ENCODE measurements around the gene TFCP2L1.
"Not testable (repeated sequence)": the region's sequence is repeated elsewhere in the genome, so short reads cannot be mapped to it uniquely, and the experiment has no call there.

TFCP2L1 gene

GRCh38 chr2:121295911-121296650, 11.1 kb upstream of the TFCP2L1 start:
- DNase-seq (ENCODE audit: low spot score): no peak

DNA sequence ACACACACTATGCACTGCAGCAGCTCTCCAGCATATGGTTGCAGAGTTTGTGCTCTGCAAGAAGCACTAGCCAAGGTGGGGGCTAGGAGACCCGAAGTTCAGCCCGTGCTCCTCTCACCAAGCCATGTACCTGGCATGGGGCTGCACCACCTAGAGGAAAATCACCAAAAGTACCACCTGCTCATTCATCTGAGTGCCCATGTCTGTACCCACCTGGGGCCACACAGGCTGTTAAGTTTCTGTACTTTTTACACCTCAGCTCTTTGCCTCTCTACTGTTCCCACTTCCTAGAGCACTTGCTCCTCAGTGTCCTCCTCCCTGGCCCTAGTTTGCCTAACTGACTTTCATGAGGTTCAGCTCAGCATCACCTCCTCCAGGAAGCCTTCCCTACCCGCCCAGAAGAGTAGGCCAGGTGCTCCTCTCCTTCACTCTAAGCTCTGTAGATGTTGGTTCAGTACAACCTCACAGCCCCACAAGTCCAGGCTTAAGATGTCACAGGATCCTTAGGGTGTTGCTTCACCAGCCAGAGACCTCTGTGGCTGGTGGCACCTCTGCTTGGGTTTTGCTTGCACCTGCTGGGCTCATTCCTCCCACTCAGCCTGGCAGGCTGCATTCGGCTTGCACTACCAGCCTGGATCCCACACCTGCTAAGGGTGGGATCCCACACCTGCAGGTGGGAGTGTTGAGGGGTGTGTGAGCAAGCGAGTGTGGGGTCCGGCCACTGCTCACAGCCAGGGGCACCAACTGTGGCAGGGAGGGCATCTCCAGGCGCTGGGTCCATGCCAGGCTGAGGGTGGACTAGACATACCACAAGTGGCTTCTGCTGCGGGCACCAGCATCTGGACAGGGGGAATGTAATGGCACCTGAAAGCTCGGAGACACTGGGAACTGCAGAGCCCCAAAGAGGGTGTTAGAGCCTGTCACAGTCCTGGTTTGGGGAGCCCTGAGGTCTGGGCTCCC, 10.2 kb upstream of the TFCP2L1 start:
- DNase-seq (ENCODE audit: low spot score): no peak

- no peak for DNase-seq (ENCODE audit: low spot score)
These were observed 8.7 kb upstream of the TFCP2L1 start for GRCh38 chr2:121293450-121294325.

GRCh38 chr2:121291251-121291580, 6.2 kb upstream of the TFCP2L1 start:
- DNase-seq (ENCODE audit: low spot score): no peak

- DNase-seq (ENCODE audit: low spot score): no peak
These were observed 4.3 kb upstream of the TFCP2L1 start for GRCh38 chr2:121289271-121289670.

GRCh38 chr2:121288454-121289231, 3.6 kb upstream of the TFCP2L1 start:
- DNase-seq (ENCODE audit: low spot score): no peak

GRCh38 chr2:121287956-121288355, 3.0 kb upstream of the TFCP2L1 start:
- DNase-seq (ENCODE audit: low spot score): no peak

GRCh38 chr2:121287146-121287798, 2.3 kb upstream of the TFCP2L1 start:
- DNase-seq (ENCODE audit: low spot score): no peak

DNA sequence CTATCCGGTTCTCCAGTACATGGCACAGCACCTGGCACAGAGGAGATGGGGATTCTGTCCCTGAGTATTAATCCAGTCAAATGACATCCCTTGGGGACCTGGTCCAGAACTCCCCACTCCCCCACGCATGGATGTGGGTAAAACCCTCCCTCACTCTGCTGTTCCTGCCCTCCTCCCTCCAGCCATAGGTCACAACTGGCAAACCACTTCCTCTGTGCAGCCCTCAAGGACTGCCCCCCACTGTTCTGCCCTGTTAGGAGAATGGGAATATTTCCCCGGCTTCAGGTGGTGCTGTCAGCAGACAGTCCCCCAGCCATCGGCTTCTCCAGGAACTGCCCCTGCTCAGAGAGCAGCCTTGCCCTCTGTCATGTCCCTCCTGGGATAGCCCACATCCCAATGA, 1.5 kb upstream of the TFCP2L1 start:
- no peak for DNase-seq (ENCODE audit: low spot score)

DNA sequence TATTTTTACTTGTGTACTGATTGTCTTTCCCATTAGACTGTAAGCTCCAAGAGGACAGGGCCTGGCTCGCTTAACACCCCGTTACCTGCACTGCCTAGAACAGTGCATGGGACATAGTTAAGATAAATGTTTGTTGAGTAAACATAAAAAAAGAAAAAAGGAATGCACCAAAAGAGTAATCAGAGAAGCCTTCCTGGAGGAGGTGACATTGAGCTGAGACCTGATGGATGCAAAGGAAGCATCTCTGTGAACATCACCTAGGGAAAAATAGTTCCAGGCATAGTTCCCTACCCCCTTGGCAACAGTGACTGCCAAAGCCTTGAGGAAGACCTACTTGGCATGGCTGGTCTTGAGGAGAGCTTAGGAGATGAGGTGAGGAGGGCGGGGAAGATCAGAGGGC, 924 bp upstream of the TFCP2L1 start:
- no peak for DNase-seq (ENCODE audit: low spot score)

DNA sequence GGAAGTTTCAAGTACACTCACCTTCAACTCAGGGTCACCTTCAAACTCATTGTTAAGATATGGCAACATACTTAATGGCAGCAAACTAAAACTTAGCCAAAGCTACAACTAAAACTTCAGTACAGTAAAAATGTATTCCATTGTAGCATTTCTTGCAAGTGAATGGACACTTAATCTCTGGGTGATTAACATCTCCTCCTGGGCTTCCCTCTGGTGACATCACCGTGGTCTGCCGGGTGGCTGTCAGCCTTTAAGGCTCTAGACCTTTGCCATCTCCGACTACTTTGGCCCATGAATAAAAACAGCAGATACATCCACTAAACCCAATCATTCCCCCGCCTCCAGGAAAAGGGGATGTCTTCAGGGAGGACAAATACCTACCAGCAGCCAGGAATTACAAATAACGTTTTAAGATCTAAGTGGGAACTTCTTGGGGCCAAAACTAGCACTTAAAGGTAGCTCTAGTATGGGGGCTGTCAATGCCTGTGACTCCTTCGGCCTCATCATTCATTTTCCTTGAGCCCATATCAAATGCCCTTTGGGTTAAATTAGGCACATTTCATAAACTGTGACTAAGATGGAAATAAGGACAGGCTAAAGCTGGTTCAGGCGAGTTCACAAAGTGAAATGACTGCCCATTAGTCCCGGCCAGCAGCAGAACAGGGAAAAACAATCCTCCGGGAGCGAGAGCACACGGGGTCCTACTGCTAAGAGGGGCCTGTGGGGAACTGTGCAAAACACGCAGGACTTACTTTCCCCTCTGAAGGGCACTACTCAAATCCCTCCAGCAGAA, 1.1 kb downstream of the TFCP2L1 start:
- no peak for DNase-seq (ENCODE audit: low spot score)

DNA sequence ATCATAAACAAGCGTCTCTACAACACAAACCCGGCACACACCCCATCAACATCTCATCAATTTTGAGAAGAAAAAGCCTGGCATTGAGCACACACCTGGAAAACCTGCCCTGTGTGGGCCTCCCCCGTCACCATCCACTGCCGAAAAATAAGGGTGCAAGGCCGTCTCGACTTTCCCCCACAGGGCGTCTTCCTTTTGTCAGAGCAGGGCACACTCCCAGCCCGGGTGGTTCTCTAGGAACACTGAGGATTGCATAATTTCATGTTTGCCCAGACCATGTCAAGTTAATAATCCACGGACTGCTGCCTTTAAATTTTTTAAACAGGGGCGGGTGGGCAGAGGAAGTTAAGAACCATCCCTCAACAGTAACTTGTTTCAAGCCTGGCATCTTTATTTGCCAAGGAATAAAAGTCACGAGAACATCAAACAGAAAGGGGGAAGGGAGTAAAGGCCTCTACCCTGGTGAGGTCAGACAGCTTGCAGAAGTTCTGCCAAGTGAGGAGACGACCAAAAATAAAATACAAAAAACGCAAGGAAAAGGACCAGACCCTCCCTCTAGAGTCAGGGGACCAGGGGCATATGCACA, 2.1 kb downstream of the TFCP2L1 start:
- DNase-seq (ENCODE audit: low spot score): no peak

- DNase-seq (ENCODE audit: low spot score): no peak
These were observed 3.3 kb downstream of the TFCP2L1 start for GRCh38 chr2:121281694-121282093.

DNA sequence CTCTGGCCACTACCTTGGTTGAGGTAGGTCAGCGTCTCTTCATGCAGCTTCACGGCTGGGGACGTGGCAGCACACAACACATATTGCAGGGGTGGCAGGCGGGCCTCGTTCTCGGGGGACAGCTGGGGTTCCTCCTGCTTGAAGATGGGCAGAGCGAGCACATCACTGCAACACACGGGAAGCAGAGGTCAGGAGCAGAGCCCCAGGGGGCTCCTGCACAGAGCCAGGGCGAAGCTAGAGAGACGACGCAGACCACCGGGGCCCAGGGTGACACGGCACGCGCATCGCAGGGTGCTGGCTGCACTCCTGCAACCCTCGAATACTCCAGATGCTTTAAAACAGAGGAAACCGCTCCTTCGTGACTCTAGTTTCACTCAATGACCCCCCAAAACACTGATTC, 3.9 kb downstream of the TFCP2L1 start:
- DNase-seq (ENCODE audit: low spot score): no peak

- no peak for DNase-seq (ENCODE audit: low spot score)
These were observed 5.4 kb downstream of the TFCP2L1 start for GRCh38 chr2:121279476-121280220.

DNA sequence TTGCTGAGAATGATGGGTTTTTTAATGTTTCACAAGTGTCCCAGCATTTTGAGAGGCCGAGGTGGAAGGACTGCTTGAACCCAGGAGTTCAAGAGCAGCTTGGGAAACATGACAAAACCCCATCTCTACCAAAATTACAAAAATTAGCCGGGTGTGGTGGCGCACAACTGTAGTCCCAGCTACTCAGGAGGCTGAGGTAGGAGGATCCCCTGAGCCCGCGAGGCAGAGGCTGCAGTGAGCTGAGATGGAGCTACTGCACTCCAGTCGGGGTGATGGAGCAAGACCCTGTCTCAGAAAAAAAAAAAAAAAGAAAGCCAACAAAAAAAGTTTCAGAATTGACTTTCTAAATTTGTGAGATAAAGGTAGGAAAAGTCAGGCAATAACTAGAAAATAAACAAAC, 8.7 kb downstream of the TFCP2L1 start:
- no peak for DNase-seq (ENCODE audit: low spot score)

DNA sequence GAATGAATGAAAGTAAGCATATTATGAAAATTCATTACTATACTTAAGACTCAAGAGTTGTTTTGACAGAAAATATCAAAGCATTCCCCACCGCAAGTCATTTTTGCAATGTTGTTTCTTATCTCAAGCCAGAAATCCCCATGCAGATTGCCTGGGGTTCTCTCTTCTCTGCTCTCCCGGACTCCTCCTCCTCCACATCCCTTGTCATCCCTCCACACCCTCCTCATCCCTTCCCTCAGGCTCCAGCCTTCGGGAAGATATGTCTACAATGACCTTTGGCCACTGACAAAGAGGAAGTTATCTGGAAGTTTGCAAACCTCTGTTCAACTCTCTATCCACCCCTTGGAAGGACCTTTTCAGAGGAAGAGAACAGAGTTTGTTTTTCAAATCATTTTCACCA, 11.9 kb downstream of the TFCP2L1 start:
- no peak for DNase-seq (ENCODE audit: low spot score)

DNA sequence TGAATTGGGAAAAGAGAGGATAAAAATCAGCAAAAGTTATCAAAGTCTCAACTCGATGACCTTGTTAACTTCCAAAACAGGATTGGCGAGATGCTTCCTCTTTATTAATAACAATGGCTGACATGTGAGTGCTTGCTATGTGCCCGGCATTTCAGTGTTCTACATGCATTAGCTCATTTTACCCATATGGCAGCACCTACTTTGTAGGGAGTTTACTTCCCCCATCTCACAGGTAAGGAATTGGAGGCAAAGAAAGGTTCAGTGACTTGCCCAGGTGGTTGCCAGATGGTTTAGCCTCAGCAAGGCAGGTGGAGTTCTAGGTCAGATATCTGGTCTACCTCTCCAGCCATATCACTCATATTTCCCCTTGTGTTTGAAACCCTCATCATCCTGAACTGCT, 12.4 kb downstream of the TFCP2L1 start:
- DNase-seq (ENCODE audit: low spot score): no peak

- not testable (repeated sequence) for DNase-seq (ENCODE audit: low spot score)
These were observed 15.6 kb downstream of the TFCP2L1 start for GRCh38 chr2:121269436-121269835.

Measured in CD4-positive, alpha-beta T cell treated with Interleukin-6 at 100 ng/mL for 8 hours (primary cell).